ENCODE data around the gene LRIT3.

The LRIT3 gene, protein sequence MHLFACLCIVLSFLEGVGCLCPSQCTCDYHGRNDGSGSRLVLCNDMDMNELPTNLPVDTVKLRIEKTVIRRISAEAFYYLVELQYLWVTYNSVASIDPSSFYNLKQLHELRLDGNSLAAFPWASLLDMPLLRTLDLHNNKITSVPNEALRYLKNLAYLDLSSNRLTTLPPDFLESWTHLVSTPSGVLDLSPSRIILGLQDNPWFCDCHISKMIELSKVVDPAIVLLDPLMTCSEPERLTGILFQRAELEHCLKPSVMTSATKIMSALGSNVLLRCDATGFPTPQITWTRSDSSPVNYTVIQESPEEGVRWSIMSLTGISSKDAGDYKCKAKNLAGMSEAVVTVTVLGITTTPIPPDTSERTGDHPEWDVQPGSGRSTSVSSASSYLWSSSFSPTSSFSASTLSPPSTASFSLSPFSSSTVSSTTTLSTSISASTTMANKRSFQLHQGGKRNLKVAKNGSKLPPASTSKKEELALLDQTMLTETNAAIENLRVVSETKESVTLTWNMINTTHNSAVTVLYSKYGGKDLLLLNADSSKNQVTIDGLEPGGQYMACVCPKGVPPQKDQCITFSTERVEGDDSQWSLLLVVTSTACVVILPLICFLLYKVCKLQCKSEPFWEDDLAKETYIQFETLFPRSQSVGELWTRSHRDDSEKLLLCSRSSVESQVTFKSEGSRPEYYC

DNA sequence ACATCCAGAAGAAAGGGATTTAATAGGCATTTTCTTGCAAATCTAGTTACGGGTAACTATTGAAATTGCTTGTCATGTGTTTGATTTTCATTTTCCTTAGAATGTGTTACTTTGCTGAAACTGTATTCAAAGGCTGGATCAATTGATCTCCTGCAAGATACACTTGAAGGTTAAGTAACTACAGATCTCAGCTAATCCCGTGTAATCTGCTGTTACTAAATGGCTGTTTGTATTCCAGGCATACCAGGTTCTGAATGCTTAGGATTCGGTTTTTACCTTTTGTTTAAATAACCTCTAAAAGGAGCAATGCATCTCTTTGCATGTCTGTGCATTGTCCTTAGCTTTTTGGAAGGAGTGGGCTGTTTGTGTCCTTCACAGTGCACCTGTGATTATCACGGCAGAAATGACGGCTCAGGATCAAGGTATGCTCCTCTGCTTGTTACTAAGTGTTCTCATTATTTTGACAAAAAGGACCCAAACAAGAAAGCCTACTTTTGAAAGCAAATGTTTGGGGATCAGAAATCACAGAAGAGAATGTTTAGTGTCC, at the start of gene LRIT3:
LRIT3 (plus strand) TSS at position 212 of the 547 bp plus-strand sequence; CDS start at position 307, 95 bp downstream.
- in situ Hi-C loops (cut with MboI; ENCODE audit: low sequenced_read_pairs): no loop called here

DNA sequence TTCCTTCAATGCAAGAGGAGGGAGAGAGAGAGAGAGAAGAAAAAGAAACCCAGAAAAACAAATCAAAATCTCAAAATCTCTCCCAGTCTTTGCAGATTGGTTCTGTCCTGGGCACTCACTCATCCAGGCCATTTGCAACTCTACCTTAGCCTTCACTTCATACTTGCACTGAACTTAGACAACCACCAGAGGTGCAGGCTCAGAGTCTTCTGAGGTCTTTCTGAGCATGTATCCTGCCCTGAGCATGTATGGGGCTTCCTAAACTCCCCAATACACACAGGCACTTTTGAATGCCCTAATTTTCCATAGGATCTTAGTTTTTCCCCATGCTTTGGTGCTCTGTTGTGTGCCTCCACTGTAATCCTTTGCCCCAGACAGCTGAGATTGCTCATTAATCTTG, 49.0 kb upstream of the LRIT3 start:
- in situ Hi-C loops (cut with MboI; ENCODE audit: low sequenced_read_pairs): no loop called here

DNA sequence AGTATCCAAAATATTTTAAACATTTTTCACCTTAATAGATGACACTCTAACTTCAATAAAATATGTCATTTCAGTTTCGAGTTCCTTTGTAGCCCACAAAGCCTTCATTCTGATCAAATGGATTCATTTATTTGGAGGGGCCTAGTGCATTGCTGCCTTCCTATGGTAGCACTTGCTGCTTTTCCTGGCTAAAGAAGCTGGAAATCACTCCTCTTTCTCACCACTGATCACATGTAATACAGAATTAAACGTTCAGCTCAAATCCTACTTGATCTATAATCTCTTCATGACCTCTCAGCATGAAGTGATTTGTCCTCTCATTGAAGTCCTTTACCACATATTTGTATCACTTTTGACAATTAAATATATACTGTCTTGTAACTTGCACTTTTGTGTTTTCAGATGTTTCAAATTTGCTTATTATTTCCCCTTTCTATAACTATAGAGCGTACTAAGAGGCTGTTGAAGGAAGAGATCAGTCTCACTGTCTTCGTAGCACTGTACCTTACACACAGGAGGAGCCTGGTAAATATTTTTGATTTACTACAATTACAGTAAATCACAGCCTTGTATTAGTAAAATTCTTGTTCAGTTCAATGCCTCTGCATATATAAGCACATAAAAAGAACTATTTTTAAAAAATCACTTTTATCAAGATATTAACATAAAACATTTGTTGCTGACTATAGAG, 46.7 kb upstream of the LRIT3 start:
- in situ Hi-C loops (cut with MboI; ENCODE audit: low sequenced_read_pairs): loop anchor here (10.0 kb wide), 1 partner anchor 376 kb away; no protein-coding TSS in a partner anchor

DNA sequence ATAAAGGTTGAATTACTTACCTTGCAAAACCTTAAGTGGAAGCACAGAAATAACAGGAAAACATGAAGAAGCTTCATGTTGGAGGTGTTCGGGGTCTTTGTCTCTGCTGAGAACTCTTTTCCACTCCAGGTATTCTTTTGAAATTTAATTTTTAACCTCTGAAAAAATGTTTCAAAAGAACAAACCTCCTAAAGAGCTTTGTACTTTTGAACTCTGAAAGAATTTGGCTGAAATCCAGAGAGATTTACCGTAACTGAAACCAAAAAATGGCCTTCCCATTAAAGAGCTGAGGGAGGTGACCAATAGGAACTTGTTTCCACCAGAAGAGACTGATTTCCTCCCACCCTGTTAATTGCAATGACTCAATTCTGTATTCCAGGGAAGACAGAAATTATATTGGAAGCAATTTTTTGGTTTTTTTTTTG, 46.0 kb upstream of the LRIT3 start, which contains the start of gene CFI:
CFI (minus strand) TSS at position 105 of the 425 bp plus-strand sequence; CDS start at position 77, 28 bp downstream.
- in situ Hi-C loops (cut with MboI; ENCODE audit: low sequenced_read_pairs): loop anchor here (10.0 kb wide), 1 partner anchor 377 kb away; no protein-coding TSS in a partner anchor

DNA sequence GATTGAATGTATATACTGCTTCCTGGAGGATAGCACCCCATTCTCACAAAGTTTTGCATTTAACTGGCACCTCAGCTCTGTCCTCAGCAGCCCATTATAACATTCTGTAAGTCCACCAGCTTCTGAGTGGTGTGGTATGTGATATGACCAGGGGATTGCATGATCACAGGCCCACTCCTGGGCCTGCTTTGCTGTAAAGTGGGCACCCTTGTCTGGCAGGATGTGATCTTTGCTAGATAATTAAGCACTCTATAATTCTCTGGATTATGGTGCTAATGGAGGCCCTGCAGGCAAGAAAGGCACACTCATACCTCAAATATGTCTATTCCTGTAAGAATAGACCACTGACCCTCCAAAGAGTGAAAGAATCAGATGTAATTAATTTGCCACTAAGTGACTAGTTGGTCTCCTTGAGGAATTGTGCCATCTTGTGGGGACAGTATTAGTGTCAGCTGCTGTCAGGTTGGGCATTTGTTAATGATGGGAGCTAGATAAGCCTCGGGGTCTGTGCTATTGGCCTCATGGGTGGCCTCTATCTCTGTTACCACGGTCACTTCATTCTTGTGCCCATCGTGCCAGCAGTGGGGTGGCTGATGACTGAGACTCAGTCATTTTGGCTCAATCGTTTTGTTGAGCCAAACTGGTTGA, 43.9 kb upstream of the LRIT3 start:
- in situ Hi-C loops (cut with MboI; ENCODE audit: low sequenced_read_pairs): loop anchor here (10.0 kb wide), 1 partner anchor 379 kb away; no protein-coding TSS in a partner anchor

DNA sequence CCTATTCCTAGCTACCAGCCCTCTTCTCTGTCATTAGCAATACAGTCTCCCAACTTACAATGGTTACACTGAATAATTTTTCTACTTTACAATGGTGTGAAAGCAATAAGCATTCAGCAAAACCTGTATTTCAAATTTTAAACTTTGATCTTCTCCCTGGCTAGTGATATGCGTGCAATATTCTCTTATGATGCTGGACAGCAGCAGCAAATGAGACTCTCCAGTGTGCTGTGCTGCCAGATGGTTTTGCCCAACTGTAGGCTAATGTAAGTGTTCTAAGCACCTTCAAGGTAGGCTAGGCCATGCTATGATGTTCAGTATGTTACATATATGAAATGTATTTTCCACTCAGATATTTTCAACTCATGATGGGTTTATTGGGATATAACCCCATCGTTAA, 38.3 kb upstream of the LRIT3 start:
- in situ Hi-C loops (cut with MboI; ENCODE audit: low sequenced_read_pairs): loop anchor here (10.0 kb wide), 1 partner anchor 385 kb away; no protein-coding TSS in a partner anchor

DNA sequence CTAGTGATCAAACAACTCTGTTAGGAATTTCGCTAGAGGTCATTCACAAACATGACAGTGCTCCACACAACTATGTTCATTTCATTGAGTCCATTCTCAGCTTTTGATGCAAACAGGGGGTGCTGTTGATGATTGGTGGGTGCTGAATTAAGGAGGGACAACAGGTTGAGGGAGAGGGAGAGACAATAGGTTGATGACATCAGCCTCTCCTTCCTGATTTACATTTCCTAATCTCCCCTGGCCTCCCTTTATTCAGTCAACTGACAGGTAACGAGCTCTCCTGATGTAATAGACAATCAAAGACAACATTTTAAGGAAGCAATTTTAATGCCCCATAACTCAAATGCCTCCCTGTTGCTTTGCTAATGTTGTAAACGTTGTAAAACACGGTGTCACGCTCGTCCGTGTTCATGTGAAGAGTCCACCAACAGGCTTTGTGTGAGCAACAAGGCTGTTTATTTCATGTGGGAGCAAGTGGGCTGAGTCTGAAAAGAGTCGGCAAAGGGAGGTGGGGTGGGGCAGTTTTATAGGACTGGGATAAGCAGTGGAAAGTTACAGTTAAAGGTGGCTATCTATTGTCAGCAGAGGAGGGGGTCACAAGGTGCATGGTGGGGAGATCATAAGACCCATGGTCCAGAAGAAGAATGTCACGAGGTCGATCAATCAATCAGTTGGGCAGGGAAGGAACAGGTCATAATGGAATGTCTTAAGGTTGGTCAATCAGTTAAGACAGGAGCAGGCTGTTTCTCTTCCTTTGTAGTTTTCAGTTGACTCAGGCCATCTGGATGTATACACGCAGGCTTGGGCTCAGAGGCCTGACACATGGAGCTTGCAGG, 37.1 kb upstream of the LRIT3 start:
- in situ Hi-C loops (cut with MboI; ENCODE audit: low sequenced_read_pairs): no loop called here

DNA sequence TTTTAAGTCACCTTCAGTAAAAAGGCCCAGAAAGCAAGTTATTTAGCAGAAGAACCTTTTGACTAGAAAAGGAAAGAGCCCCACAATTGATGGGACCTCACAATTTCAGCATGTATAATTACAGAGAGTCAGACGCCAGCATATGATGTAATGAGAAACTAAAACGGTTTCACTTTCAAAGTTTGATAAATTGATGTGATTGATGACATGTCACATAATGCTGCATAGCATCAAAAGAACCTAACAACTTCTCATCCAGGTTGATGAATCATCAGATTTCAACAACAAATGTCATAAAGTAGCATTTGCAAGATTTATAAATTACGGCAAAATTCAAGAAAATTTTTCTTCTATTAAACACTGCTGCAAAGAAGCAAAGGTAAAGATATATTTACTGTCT, 36.2 kb upstream of the LRIT3 start:
- in situ Hi-C loops (cut with MboI; ENCODE audit: low sequenced_read_pairs): no loop called here

DNA sequence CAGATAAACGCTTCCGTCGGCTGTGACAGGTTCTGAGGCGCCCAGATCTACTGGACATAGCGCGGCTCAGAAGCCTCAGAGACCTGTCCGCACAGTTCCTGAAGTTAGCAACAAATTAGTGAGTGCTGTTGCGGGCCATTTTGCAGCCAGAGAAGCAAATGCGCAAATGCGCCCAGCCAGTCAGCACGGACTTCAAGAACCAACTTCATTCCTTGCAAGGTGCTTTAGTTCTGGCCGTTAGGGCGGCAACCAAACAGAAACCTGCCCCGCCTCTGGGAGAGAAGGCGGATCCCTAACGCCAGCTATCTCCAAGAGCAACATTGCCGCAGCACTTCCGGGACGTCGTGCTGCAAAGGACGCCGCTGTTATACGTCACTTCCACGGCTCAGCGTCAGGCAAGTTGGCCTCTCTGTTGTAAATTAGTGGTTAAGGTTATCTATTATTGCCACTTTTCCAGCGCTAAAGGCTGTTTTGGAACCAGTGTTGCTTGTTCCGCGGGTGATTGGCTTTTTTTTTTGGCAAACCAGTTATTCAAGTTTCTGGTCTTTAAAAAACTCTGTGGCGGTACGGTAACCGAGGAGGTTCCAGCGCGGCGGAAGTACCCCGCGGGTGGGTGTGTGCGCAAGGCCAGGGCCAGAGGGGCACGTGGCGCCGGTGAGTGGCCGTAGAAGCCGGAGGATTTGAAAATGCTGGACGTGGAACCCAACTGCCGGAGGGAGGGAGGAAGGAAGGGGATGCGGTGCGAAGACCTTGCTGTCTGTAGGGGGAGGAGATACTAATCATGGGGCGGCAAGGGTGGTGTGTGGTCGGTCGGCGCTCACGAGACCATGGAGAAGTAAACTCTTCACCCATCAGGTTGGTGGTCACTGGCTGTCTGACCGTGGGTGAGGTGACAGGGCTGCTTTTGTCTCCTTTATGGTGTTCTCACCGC, 32.5 kb upstream of the LRIT3 start, which contains the start of gene GAR1:
GAR1 (plus strand) TSS at position 612 of the 931 bp plus-strand sequence. CDS start 403 bp downstream, outside the sequence.
- in situ Hi-C loops (cut with MboI; ENCODE audit: low sequenced_read_pairs): no loop called here

DNA sequence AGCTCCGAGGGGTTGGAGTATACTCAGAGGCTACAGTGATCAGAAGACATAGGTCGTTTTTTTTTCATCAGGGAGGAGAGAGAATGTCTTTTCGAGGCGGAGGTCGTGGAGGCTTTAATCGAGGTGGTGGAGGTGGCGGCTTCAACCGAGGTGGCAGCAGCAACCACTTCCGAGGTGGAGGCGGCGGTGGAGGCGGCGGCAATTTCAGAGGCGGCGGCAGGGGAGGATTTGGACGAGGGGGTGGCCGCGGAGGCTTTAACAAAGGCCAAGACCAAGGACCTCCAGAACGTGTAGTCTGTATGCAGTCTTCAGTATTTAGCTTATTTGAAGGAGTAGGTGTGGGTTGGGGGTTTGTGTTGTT, 31.8 kb upstream of the LRIT3 start:
- in situ Hi-C loops (cut with MboI; ENCODE audit: low sequenced_read_pairs): no loop called here

DNA sequence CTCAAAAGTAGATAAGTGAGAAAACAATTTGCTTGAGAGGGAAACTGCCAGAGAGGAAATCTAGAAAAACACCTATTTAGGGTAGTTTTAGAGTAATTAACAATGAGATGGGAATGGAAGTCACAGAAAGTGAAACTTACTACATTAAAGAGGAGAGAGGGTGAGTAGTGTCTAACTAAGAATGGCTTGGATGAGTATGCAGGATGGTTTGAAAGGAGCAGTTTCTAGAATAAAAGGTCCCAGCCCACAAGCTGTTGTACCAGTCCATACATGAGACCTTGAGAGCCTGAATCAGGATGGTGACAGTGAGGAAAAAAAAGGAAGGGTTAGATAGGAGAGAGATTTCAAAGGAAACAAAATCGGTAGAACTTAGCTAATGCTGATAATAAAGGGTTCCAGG, 31.0 kb upstream of the LRIT3 start:
- in situ Hi-C loops (cut with MboI; ENCODE audit: low sequenced_read_pairs): no loop called here

DNA sequence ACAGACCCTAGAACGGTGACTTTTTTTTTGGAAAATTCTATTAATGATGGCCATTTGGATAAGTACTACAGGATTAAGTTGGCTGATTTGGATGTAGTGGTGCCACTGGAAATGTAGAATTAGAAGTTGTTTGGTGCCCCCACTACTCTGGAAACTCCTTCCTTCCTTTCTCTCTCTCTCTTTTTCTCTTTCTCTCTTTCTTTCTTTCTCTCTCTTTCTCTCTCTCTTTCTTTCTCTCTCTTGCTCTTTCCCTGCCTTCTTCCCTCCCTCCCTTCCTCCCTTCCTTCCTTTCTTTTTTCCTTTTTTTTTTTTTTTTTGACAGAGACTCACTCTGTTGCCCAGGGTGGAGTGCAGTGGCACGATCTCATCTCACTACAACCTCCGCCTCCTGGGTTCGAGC, 29.6 kb upstream of the LRIT3 start:
- in situ Hi-C loops (cut with MboI; ENCODE audit: low sequenced_read_pairs): no loop called here

DNA sequence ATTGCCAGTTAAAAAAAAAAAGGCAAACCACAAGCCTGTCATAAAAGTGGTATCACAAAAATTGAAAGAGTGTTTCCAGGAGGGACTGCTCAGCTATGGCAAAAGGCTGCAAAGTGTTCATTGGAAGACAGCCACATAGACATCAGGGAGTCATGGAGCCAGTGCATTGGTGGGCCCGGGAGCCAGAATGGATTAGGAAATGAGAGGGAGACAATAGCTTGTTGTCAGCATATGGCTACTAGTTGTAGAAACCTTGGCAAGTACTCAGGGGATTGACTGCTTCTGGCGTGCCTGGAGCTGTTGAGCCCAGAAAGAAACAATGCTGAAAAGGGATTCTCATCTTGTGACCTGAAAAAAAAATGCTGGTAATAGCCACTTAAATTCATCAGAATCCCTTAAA, 27.3 kb upstream of the LRIT3 start:
- in situ Hi-C loops (cut with MboI; ENCODE audit: low sequenced_read_pairs): no loop called here

DNA sequence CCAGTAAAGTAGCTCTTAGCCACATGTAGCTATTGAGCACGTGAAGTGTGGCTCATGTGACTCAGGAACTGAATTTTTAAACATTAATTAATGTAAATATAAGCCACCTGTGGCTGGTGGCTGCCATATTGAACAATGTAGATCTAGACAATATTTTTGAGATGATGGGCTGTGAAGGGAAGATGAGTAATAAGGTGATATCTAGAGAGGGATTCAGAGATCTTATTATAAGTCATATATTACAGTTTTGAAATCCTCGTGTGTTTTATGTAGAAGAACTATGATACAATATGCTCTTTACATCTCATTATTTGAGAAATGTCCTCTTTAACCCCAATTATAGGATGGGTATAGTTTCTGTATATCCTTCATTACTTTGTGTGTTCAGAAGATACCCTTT, 26.7 kb upstream of the LRIT3 start:
- in situ Hi-C loops (cut with MboI; ENCODE audit: low sequenced_read_pairs): no loop called here

DNA sequence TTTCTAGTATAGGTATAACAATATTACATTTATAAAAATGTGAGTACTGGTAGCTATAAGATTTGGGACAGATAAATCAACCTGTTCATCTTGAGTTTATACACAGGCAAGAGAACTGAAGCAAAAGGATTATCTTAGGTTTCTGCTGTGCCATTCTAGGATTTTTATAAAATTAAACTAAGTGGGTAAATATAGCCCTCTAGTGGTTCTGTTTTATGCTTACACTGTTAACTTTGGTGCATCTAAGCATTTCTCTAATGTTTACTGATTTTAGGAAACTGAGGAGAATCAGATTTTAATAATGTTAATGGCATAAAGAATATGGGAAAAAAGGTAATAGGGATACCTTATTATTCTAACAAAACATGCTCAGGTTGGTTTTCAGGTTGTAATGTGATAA, 21.2 kb upstream of the LRIT3 start:
- in situ Hi-C loops (cut with MboI; ENCODE audit: low sequenced_read_pairs): no loop called here

DNA sequence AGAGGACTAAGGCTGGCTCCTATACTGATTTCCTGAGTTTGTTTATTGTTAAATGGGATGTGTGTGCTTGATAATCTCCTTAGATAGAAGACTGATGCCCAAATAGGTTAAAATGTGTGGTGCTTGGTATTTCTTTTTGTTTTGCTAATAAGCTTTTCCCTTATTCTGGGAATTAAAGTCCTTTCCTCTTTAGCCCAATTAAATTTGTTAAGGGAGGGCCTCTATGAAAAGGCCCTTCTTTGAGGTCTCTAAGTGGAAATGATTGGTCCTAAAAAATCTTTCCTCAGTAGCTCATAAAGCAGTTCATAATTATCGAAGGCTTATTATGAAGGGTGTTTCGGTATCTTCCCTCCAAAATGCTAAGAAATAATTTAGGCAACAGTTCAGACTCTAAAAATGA, 20.2 kb upstream of the LRIT3 start, which contains the start of gene RRH:
RRH (plus strand) TSS at position 301 of the 400 bp plus-strand sequence; CDS start at position 357, 56 bp downstream.
- in situ Hi-C loops (cut with MboI; ENCODE audit: low sequenced_read_pairs): no loop called here

DNA sequence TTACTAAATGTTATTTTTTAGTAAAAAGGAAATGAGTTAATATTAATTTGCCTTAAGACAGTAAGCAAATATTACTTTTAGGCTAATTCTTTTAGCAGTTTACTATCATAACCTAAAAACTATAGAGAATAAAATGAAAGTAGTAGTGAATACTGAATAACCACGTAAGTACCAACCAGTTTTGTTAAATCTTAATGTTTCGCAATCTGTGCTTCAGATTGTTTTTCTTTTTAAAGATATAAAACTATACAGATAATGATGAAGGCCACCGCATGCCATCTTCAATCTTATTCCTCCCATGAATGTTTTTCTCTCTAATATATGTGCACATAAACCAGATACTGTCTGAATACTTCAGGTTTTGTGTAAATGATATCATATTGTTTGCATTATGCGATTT, 14.2 kb upstream of the LRIT3 start:
- in situ Hi-C loops (cut with MboI; ENCODE audit: low sequenced_read_pairs): no loop called here

DNA sequence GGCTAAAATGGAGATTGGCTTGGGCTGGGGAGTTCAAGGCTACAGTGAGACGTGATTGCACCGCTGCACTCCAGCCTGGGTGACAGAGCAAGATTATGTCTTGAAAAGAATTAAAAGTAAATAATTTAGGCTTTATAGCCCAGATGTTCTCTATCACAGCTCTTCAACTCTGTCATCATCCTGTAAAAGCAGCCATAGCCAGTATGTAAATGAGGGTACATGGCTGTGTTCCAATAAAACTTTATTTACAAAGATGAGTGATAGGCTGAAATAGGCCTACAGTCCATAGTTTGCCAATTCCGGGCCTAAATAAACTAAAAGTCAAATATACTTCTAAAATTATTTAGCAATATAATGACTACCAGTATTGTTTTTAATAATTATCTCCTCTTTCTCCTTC, 10.9 kb upstream of the LRIT3 start:
- in situ Hi-C loops (cut with MboI; ENCODE audit: low sequenced_read_pairs): no loop called here
